ENCODE data around the gene KRT36. TPM values are rescaled to one million over a fixed set of nuclear protein-coding genes. Genes with fewer than 3 reads are reported as not detected.

Gene KRT36
- total RNA-seq, 1 donor from 2014 or later, result not detected

GRCh38 chr17:41504246-41504977, 14.7 kb upstream of the KRT36 start:
- intact Hi-C loops (cut with micrococcal nuclease), result no loop called here

- intact Hi-C loops (cut with micrococcal nuclease), result no loop called here
Observed at GRCh38 chr17:41503202-41503601, 13.5 kb upstream of the KRT36 start.

GRCh38 chr17:41500131-41500911, 10.6 kb upstream of the KRT36 start:
- intact Hi-C loops (cut with micrococcal nuclease), result no loop called here

- intact Hi-C loops (cut with micrococcal nuclease), result no loop called here
Observed at GRCh38 chr17:41499714-41500113, 10.0 kb upstream of the KRT36 start.

- intact Hi-C loops (cut with micrococcal nuclease), result no loop called here
Observed at GRCh38 chr17:41498276-41498675, 8.6 kb upstream of the KRT36 start.

GRCh38 chr17:41496803-41497484, 7.2 kb upstream of the KRT36 start:
- intact Hi-C loops (cut with micrococcal nuclease), result no loop called here

- intact Hi-C loops (cut with micrococcal nuclease), result no loop called here
Observed at GRCh38 chr17:41494524-41494923, 4.8 kb upstream of the KRT36 start.

- intact Hi-C loops (cut with micrococcal nuclease), result no loop called here
Observed at GRCh38 chr17:41492771-41493170, 3.1 kb upstream of the KRT36 start.

- intact Hi-C loops (cut with micrococcal nuclease), result no loop called here
Observed at GRCh38 chr17:41492351-41492750, 2.6 kb upstream of the KRT36 start.

GRCh38 chr17:41491476-41491875, 1.8 kb upstream of the KRT36 start:
- intact Hi-C loops (cut with micrococcal nuclease), result no loop called here

- intact Hi-C loops (cut with micrococcal nuclease), result loop anchor here (10.0 kb wide), 1 partner anchor 155 kb away; no protein-coding TSS in a partner anchor
Observed at GRCh38 chr17:41490000-41490990, 585 bp upstream of the KRT36 start.

GRCh38 chr17:41486809-41487530, 2.7 kb downstream of the KRT36 start:
- intact Hi-C loops (cut with micrococcal nuclease), result loop anchor here (10.0 kb wide), 1 partner anchor 158 kb away; no protein-coding TSS in a partner anchor

- intact Hi-C loops (cut with micrococcal nuclease), result loop anchor here (10.0 kb wide), 1 partner anchor 158 kb away; no protein-coding TSS in a partner anchor
Observed at GRCh38 chr17:41486316-41486715, 3.4 kb downstream of the KRT36 start.

GRCh38 chr17:41484920-41485904, 4.5 kb downstream of the KRT36 start:
- intact Hi-C loops (cut with micrococcal nuclease), result loop anchor here (10.0 kb wide), 1 partner anchor 160 kb away; no protein-coding TSS in a partner anchor

GRCh38 chr17:41483991-41484826, 5.5 kb downstream of the KRT36 start:
- intact Hi-C loops (cut with micrococcal nuclease), result loop anchor here (10.0 kb wide), 1 partner anchor 161 kb away; no protein-coding TSS in a partner anchor

GRCh38 chr17:41483531-41483930, 6.2 kb downstream of the KRT36 start:
- intact Hi-C loops (cut with micrococcal nuclease), result loop anchor here (10.0 kb wide), 1 partner anchor 161 kb away; no protein-coding TSS in a partner anchor

GRCh38 chr17:41481036-41481435, 8.7 kb downstream of the KRT36 start, which contains the start of gene KRT35:
TSS of gene KRT35 (minus strand) at chr17:41481151. CDS start at chr17:41481097, 54 bp downstream.
- intact Hi-C loops (cut with micrococcal nuclease), result loop anchor here (10.0 kb wide), 1 partner anchor 164 kb away; no protein-coding TSS in a partner anchor

Data from T-helper 2 cell treated with Interferon-gamma antibody and Interleukin-4, amounts not matched to agents 100 ng/mL and 5 ng/mL, for 36 hours (primary cell).